HG03175 (cell line): ENCODE data around the gene NEK1.

Experiments used
- ATAC-seq: cut with Tn5 transposase; IDR thresholded peaks from one replicate; pipeline ENCODE4 v1.9.1; 2021; ENCODE audit warnings: mild to moderate bottlenecking, moderate library complexity; ENCODE audit not compliant: unreplicated experiment

Gene NEK1

DNA sequence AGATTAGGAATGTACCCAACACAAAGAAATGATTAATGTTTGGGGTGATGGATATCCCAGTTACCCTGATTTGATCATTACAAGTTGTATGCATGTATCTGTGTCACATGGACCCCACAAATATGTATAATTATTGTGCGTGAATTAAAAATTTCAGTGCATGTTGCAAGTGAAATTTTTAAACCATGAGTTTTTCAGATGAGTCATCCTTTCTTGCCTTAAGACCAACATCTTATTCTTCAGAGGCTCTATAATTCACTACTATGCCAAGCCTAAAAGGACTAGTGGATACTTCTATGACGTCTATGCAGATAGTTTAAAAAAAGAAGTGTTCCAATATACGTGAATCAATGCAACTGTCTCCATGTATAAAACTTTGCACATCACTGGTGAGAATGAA is 228.7 kb downstream of the NEK1 start:
- no peak for ATAC-seq

DNA sequence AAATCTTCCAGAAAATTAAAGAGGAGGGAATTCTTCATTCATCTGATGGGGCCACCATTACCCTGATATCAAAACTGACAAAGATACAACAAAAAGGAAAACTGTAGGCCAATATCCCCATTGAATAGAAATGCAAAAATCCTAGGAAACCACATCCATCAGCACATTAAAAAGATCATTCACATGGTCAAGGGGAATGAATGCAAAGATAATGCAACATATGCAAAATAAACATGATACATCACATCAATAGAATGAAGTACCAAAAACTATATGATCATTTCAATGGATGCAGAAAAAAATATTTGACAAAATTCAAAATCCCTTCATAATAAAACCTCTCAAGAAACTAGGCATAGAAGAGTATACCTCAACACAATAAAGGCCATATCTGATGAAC is 232.7 kb downstream of the NEK1 start:
- no peak for ATAC-seq

GRCh38 chr4:169377367-169377766 is 235.0 kb downstream of the NEK1 start:
- ATAC-seq = no peak

- no peak for ATAC-seq
Measured at GRCh38 chr4:169376421-169376820, 236.0 kb downstream of the NEK1 start.

- no peak for ATAC-seq
Measured at GRCh38 chr4:169372791-169373190, 239.6 kb downstream of the NEK1 start.

DNA sequence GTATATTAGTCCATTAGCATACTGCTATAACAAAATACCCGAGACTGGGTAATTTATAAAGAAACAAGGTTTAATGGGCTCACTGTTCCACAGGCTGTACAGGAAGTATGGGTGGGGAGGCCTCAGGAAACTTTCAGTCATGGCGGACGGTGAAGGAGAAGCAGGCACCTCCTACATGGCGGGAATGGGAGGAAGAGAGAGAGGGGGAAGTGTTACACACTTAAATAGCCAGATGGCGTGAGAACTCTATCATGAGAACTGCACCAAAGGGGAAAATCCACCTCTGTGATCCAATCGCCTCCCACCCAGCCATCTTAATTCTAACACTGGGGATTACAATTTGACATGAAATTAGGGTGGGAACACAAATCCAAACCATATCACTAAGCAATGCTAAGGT is 242.7 kb downstream of the NEK1 start:
- no peak for ATAC-seq

GRCh38 chr4:169367826-169368225 is 244.6 kb downstream of the NEK1 start:
- no peak for ATAC-seq

DNA sequence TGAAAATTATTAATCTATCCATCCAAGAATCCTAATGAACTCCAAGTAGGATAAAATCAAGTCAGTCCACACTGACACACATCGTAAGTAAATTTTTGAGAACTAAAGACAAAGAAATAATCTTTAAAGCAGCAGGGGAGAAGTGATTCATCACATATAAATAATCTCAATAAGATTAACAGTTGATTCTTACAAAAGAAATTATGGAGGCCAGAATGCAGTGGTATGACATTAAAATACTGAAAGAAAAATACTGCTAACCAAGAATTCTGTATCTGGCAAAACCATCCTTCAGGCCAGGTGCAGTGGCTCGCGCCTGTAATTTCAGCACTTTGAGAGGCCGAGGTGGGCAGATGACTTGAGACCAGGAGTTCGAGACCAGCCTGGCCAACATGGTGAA is 245.6 kb downstream of the NEK1 start:
- ATAC-seq = no peak

GRCh38 chr4:169362607-169363006 is 249.8 kb downstream of the NEK1 start:
- no peak for ATAC-seq

DNA sequence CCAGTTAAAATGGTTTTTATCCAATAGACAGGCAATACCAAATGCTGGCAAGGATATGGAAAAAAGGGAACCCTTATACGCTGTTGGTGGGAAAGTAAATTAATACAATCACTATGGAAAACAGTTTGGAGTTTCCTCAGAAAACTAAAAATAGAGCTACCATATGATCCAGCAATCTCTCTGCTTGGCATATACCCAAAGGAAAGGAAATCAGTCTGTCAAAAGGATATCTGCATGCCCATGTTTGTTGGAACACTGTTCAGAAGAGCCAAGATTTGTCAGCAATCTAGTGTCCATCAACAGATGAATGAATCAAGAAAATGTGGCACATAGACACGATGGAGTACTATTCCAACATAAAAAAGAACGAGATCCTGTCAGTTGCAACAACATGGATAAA is 250.6 kb downstream of the NEK1 start:
- ATAC-seq = no peak

- ATAC-seq = no peak
Measured at GRCh38 chr4:169359961-169360360, 252.4 kb downstream of the NEK1 start.

DNA sequence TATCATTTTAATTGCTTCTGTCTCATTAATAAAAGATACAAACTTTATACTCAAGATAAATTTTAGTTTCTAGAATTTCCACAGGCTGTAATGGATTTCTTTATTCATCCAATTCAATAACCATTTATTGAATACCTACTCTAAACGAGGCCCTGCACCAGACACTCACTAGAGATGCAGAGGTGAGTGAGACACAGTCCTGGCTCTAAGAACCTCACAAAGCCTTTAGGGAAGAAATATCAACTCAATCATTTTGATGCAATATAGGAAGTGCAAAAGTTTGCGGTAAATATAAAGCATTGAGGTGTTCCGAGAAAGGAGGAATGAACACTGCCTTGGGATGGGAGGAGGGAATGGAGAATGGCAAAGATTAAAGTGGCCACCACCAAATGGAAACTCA is 260.0 kb downstream of the NEK1 start:
- ATAC-seq = no peak

DNA sequence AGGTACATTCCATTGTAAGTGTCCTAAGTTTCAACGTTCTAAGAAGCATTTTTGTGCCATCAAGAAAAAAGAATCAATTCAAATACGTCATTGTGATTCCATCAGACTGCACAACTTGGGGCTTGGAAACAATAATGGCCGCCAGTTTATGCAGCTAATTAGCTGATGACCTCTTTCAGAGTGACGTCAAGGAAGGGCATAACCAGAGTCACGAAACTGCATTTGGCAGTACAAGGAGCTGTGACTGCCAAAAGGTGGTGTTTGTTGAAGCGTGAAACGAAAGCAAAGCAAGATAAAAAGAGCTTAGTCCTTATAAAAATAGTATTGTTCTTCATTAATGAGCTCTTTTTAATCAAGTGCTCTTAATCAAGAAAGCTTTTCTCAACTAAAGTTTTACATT is 260.5 kb downstream of the NEK1 start:
- no peak for ATAC-seq

DNA sequence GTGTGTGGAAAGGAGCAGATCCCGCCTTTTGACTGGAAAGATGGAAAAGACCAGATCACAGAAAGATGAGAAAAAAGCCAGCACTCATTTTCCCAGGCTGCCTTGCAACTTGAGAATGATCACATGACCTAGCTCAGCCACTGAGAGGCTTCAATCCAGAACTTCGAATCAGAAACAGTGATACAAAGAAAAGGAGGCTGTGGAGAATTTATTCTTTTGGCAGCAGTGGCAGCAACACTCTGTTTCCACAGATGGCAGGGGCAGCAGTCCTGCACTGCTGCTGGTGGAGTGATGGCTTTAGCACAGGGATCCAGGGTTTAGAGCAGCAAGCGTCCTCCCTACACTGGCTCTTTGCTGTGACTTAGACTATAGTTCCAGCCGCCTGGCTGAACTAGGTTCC is 263.8 kb downstream of the NEK1 start:
- ATAC-seq = no peak

GRCh38 chr4:169346840-169347239 is 265.5 kb downstream of the NEK1 start:
- ATAC-seq = no peak

DNA sequence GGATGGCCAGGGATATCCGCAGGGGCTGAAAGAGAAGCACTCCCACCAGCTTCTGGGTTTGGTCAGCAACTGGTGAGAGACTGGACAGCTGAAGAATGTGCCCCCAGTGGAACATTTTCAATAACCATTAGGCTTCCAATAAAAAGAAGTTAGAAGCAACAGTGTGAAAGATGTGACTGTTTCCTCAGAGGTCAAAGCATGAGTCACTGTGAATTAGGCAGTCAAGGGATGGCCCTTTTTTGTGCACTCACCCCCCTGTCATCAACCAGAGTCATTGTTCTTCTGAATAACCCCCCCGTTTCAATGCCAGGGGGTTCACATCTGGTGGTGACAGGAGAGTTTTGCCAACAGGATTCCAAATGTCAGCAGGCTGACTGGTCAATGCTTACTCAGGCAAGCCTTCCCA is 267.1 kb downstream of the NEK1 start:
- no peak for ATAC-seq
